NCI-H1105 treated with DMSO at 0.1 percent for 48 hours (cell line): ENCODE results near the gene MYOF.
"Not testable (repeated sequence)": the region's sequence is repeated elsewhere in the genome, so short reads cannot be mapped to it uniquely, and the experiment has no call there.

Experiments used
- DNase-seq: peaks from one replicate; lab custom pipeline; 2025; lab: John Stamatoyannopoulos, UW

Gene MYOF

GRCh38 chr10:93457511-93457910, 24.6 kb downstream of the MYOF start:
- no peak for DNase-seq

- no peak for DNase-seq
Measured at GRCh38 chr10:93456480-93456879, 25.7 kb downstream of the MYOF start.

- no peak for DNase-seq
Measured at GRCh38 chr10:93454736-93455135, 27.4 kb downstream of the MYOF start.

GRCh38 chr10:93454146-93454545, 28.0 kb downstream of the MYOF start:
- DNase-seq, result no peak

- no peak for DNase-seq
Measured at GRCh38 chr10:93452143-93452542, 30.0 kb downstream of the MYOF start.

- DNase-seq, result no peak
Measured at GRCh38 chr10:93451244-93451947, 30.7 kb downstream of the MYOF start.

- no peak for DNase-seq
Measured at GRCh38 chr10:93447970-93448369, 34.2 kb downstream of the MYOF start.

- no peak for DNase-seq
Measured at GRCh38 chr10:93447019-93447418, 35.1 kb downstream of the MYOF start.

- no peak for DNase-seq
Measured at GRCh38 chr10:93445978-93446720, 36.0 kb downstream of the MYOF start.

- peak; percentile 82 for DNase-seq
Measured at GRCh38 chr10:93445097-93445960, 36.8 kb downstream of the MYOF start.

GRCh38 chr10:93443481-93443880, 38.7 kb downstream of the MYOF start:
- no peak for DNase-seq

GRCh38 chr10:93442721-93443120, 39.4 kb downstream of the MYOF start:
- not testable (repeated sequence) for DNase-seq

- DNase-seq, result peak; percentile 16
Measured at GRCh38 chr10:93440591-93441091, 41.5 kb downstream of the MYOF start.

GRCh38 chr10:93438613-93439253, 43.4 kb downstream of the MYOF start:
- no peak for DNase-seq

GRCh38 chr10:93437946-93438612, 44.1 kb downstream of the MYOF start:
- DNase-seq, result no peak

GRCh38 chr10:93437086-93437945, 44.8 kb downstream of the MYOF start:
- DNase-seq, result no peak

GRCh38 chr10:93436591-93437085, 45.5 kb downstream of the MYOF start:
- DNase-seq, result no peak

GRCh38 chr10:93435621-93436397, 46.3 kb downstream of the MYOF start:
- no peak for DNase-seq

GRCh38 chr10:93434991-93435491, 47.1 kb downstream of the MYOF start:
- DNase-seq, result no peak
